Hepatocyte (in vitro differentiated cells): Measurements from ENCODE around the gene MEF2B. TPM values are rescaled to one million over a fixed set of nuclear protein-coding genes. Genes with fewer than 3 reads are reported as not detected.
A peak's percentile ranks its signal among the peaks of the same experiment; 100 is the strongest.
"Not testable (repeated sequence)": the region's sequence is repeated elsewhere in the genome, so short reads cannot be mapped to it uniquely, and the experiment has no call there.

ENCODE experiments used
- DNase-seq: peaks from one replicate; pipeline ENCODE4 v3.0.0-alpha.2; 2016; ENCODE audit warnings: low spot score
- H2AFZ ChIP-seq: fragments of 200-600 bp; sonication (generic); 2 replicates; pipeline ENCODE4 v1.6.0; 2016; ENCODE audit warnings: antibody characterized with exemption, mild to moderate bottlenecking
- H3K27ac ChIP-seq: fragments of 200-600 bp; sonication (generic); 2 replicates; pipeline ENCODE4 v1.5.1; 2016; ENCODE audit warnings: mild to moderate bottlenecking
- H3K27me3 ChIP-seq: fragments of 200-600 bp; sonication (generic); 2 replicates; pipeline ENCODE4 v1.6.1; 2016
- H3K36me3 ChIP-seq: fragments of 200-600 bp; sonication (generic); replicated peaks from 2 replicates; pipeline ENCODE4 v1.5.1; 2016; ENCODE audit warnings: low read depth; ENCODE audit not compliant: insufficient read depth
- H3K4me1 ChIP-seq: fragments of 200-600 bp; sonication (generic); 2 replicates; pipeline ENCODE4 v1.5.1; 2016; ENCODE audit warnings: mild to moderate bottlenecking, moderate library complexity; ENCODE audit not compliant: insufficient read depth
- H3K4me2 ChIP-seq: fragments of 200-600 bp; sonication (generic); 2 replicates; pipeline ENCODE4 v1.6.0; 2016
- H3K4me3 ChIP-seq: fragments of 200-600 bp; sonication (generic); 2 replicates; pipeline ENCODE4 v1.5.1; 2016; ENCODE audit warnings: mild to moderate bottlenecking
- H3K79me2 ChIP-seq: fragments of 200-600 bp; sonication (generic); 2 replicates; pipeline ENCODE4 v1.6.0; 2017; ENCODE audit warnings: mild to moderate bottlenecking
- H3K9me2 ChIP-seq: fragments of 200-600 bp; sonication (generic); replicated peaks from 2 replicates; pipeline ENCODE4 v1.6.0; 2017; ENCODE audit warnings: mild to moderate bottlenecking; ENCODE audit not compliant: insufficient read depth
- H3K9me3 ChIP-seq: fragments of 200-600 bp; sonication (generic); 2 replicates; pipeline ENCODE4 v1.5.1; 2016; ENCODE audit warnings: low read depth, mild to moderate bottlenecking
- H4K20me1 ChIP-seq: fragments of 200-600 bp; sonication (generic); 2 replicates; pipeline ENCODE4 v1.6.0; 2016; ENCODE audit warnings: mild to moderate bottlenecking; ENCODE audit not compliant: insufficient read depth, poor library complexity, severe bottlenecking
- EZH2 ChIP-seq: fragments of 200-600 bp; sonication (generic); IDR thresholded peaks from 2 replicates; pipeline ENCODE4 v1.6.1; 2016; ENCODE audit warnings: antibody characterized with exemption, mild to moderate bottlenecking, borderline replicate concordance
- EZH2phosphoT487 ChIP-seq: fragments of 200-600 bp; sonication (generic); IDR thresholded peaks from one replicate; pipeline ENCODE4 v1.6.1; 2018; ENCODE audit warnings: antibody characterized with exemption, mild to moderate bottlenecking, low read depth, moderate library complexity; ENCODE audit not compliant: unreplicated experiment, severe bottlenecking
- WGBS: methylation state at CpG from one replicate; pipeline ENCODE4 v1.1.6; 2016; ENCODE audit warnings: low lambda C conversion rate; ENCODE audit errors: missing lambda C conversion rate; 5-methylcytosine and 5-hydroxymethylcytosine counted together
- polyA plus RNA-seq: library from polyadenylated mRNA; unstranded; fragments of >200 nt; fragmentation: Nextera tagmentation; extraction: Ambion mirVana; gene quantifications from 2 replicates; pipeline ENCODE4 v1.2.1, GENCODE V29; 2016
- total RNA-seq: library from RNA; depleted of rRNA; stranded (reverse); fragments of >200 nt; gene quantifications from 2 replicates; pipeline ENCODE4 v1.2.3, GENCODE V29; 2014
- TF ChIP-seq, protein P1 (sequence below): fragments of 200-600 bp; sonication (generic); IDR thresholded peaks from 2 replicates; pipeline ENCODE4 v1.5.1; 2016; ENCODE audit warnings: antibody characterized with exemption, mild to moderate bottlenecking; ENCODE audit not compliant: poor library complexity

Gene MEF2B
- total and polyA plus RNA-seq, 2 experiments from 2014 or later, result 0.70 to 2.6 TPM

GRCh38 chr19:19106056-19106551, 64.0 kb downstream of the MEF2B start:
- Histone ChIP-seq H3K27me3 (no peaks in the 10 kb centered on the region), H3K79me2 (no peaks in the 10 kb centered on the region), H3K27ac (peak overlapping the region; percentile 87), H3K9me2 (no peaks in the 10 kb centered on the region), H3K36me3 (no peaks in the 10 kb centered on the region), H3K4me3 (no peak overlapping the region), H3K4me1 (peaks cover 6% of the 10 kb centered on the region), H4K20me1 (no peaks in the 10 kb centered on the region), H2AFZ (peak overlapping the region; percentile 79), H3K9me3 (no peaks in the 10 kb centered on the region), H3K4me2 (peak overlapping the region; percentile 76)
- TF ChIP-seq EZH2phosphoT487 (no peak), EZH2 (no peak)
- TF ChIP-seq, protein P1, sequence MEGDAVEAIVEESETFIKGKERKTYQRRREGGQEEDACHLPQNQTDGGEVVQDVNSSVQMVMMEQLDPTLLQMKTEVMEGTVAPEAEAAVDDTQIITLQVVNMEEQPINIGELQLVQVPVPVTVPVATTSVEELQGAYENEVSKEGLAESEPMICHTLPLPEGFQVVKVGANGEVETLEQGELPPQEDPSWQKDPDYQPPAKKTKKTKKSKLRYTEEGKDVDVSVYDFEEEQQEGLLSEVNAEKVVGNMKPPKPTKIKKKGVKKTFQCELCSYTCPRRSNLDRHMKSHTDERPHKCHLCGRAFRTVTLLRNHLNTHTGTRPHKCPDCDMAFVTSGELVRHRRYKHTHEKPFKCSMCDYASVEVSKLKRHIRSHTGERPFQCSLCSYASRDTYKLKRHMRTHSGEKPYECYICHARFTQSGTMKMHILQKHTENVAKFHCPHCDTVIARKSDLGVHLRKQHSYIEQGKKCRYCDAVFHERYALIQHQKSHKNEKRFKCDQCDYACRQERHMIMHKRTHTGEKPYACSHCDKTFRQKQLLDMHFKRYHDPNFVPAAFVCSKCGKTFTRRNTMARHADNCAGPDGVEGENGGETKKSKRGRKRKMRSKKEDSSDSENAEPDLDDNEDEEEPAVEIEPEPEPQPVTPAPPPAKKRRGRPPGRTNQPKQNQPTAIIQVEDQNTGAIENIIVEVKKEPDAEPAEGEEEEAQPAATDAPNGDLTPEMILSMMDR, result no peak
- peak; percentile 52 for DNase-seq
- 30% methylated on average over 25 of the region's 25 CpGs for WGBS

GRCh38 chr19:19105365-19106055, 64.6 kb downstream of the MEF2B start:
- H3K27ac ChIP-seq, result peak overlapping the region; percentile 87
- H3K79me2 ChIP-seq, result no peaks in the 10 kb centered on the region
- TF ChIP-seq, protein P1, result no peak
- TF ChIP-seq EZH2phosphoT487 (no peak), EZH2 (no peak)
- H3K4me1 ChIP-seq, result peaks cover 6% of the 10 kb centered on the region
- H3K9me3 ChIP-seq, result no peaks in the 10 kb centered on the region
- no peaks in the 10 kb centered on the region for H3K36me3 ChIP-seq
- no peaks in the 10 kb centered on the region for H3K27me3 ChIP-seq
- no peak overlapping the region for H3K4me3 ChIP-seq
- peak overlapping the region; percentile 76 for H3K4me2 ChIP-seq
- H4K20me1 ChIP-seq, result no peaks in the 10 kb centered on the region
- H2AFZ ChIP-seq, result peak overlapping the region; percentile 79
- DNase-seq, result peak; percentile 92
- no peaks in the 10 kb centered on the region for H3K9me2 ChIP-seq
- WGBS, result 4% methylated on average over 23 of the region's 36 CpGs

- Histone ChIP-seq H3K4me3 (no peak overlapping the region), H3K27ac (no peak overlapping the region), H2AFZ (no peak overlapping the region), H3K27me3 (no peaks in the 10 kb centered on the region), H3K36me3 (no peaks in the 10 kb centered on the region), H3K4me2 (no peak overlapping the region), H3K4me1 (peaks cover 9% of the 10 kb centered on the region), H3K9me3 (no peaks in the 10 kb centered on the region), H4K20me1 (no peaks in the 10 kb centered on the region), H3K79me2 (no peaks in the 10 kb centered on the region), H3K9me2 (no peaks in the 10 kb centered on the region)
- 93% methylated on average over 11 of the region's 11 CpGs for WGBS
- no peak for TF ChIP-seq EZH2
- TF ChIP-seq, protein P1, result no peak
- TF ChIP-seq EZH2phosphoT487, result no peak
- DNase-seq, result no peak
These were observed 66.9 kb downstream of the MEF2B start for GRCh38 chr19:19103167-19103566.

DNA sequence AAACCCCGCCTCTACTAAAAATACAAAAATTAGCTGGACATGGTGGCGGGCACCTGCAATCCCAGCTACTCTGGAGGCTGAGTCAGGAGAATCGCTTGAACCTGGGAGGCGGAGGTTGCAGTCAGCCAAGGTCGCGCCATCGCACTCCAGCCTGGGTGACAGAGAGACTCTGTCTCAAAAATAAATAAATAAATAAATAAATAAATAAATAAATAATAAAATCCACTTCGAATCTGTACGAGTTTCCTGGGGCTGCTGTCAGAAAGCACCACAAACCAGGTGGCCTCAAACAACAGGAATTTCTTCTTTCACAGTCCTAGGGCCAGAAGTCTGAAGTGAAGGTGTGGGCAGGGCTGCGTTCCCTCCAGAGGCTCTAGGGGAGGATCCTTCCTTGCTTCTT, 67.5 kb downstream of the MEF2B start:
- H3K27ac ChIP-seq, H3K27me3 ChIP-seq, H4K20me1 ChIP-seq, H3K79me2 ChIP-seq, H3K9me3 ChIP-seq, H2AFZ ChIP-seq, H3K4me3 ChIP-seq, H3K4me2 ChIP-seq, DNase-seq, H3K9me2 ChIP-seq, H3K36me3 ChIP-seq: not testable (repeated sequence)
- H3K4me1 ChIP-seq, result peaks cover 10% of the 10 kb centered on the region
- WGBS, result 98% methylated on average over 10 of the region's 10 CpGs
